ENCODE data around the gene DYNLT4.
"Not testable (repeated sequence)": the region's sequence is repeated elsewhere in the genome, so short reads cannot be mapped to it uniquely, and the experiment has no call there.

Gene DYNLT4

GRCh38 chr1:44806704-44807363, at the start of gene DYNLT4:
Gene DYNLT4 (minus strand): TSS chr1:44807351. CDS start chr1:44806668, 683 bp downstream.
- DNase-seq = no peak

GRCh38 chr1:44855742-44856141, 48.6 kb upstream of the DYNLT4 start:
- no peak for DNase-seq

GRCh38 chr1:44854970-44855369, 47.8 kb upstream of the DYNLT4 start:
- no peak for DNase-seq

GRCh38 chr1:44853201-44853600, 46.0 kb upstream of the DYNLT4 start:
- DNase-seq = no peak

GRCh38 chr1:44851308-44851707, 44.2 kb upstream of the DYNLT4 start:
- DNase-seq = no peak

GRCh38 chr1:44849575-44850132, 42.5 kb upstream of the DYNLT4 start:
- DNase-seq = no peak

GRCh38 chr1:44848456-44849181, 41.5 kb upstream of the DYNLT4 start:
- DNase-seq = no peak

GRCh38 chr1:44847845-44848244, 40.7 kb upstream of the DYNLT4 start:
- DNase-seq = no peak

GRCh38 chr1:44846985-44847384, 39.8 kb upstream of the DYNLT4 start:
- DNase-seq = no peak

GRCh38 chr1:44842862-44843655, 35.9 kb upstream of the DYNLT4 start, which contains the start of gene PTCH2:
Gene PTCH2 (minus strand): TSS chr1:44843253. CDS start chr1:44842932, 321 bp downstream.
- DNase-seq = no peak

GRCh38 chr1:44842486-44842861, 35.3 kb upstream of the DYNLT4 start:
- no peak for DNase-seq

GRCh38 chr1:44839576-44839975, 32.4 kb upstream of the DYNLT4 start:
- no peak for DNase-seq

GRCh38 chr1:44838294-44838693, 31.1 kb upstream of the DYNLT4 start:
- not testable (repeated sequence) for DNase-seq

GRCh38 chr1:44835738-44836675, 28.9 kb upstream of the DYNLT4 start:
- DNase-seq = peak; percentile 76

- no peak for DNase-seq
Measured at GRCh38 chr1:44834328-44834727, 27.2 kb upstream of the DYNLT4 start.

GRCh38 chr1:44832056-44832705, 25.0 kb upstream of the DYNLT4 start:
- no peak for DNase-seq

- DNase-seq = no peak
Measured at GRCh38 chr1:44831516-44831915, 24.4 kb upstream of the DYNLT4 start.

GRCh38 chr1:44830900-44831304, 23.8 kb upstream of the DYNLT4 start:
- DNase-seq = no peak

GRCh38 chr1:44829506-44830384, 22.6 kb upstream of the DYNLT4 start:
- DNase-seq = no peak

- no peak for DNase-seq
Measured at GRCh38 chr1:44828841-44829440, 21.8 kb upstream of the DYNLT4 start.

All from activated effector memory CD4-positive, alpha-beta T cell treated with Interleukin-2 at 50 U/mL for 16 hours (primary cell).